GM19324 (cell line): Measurements from ENCODE around the gene SCT.

Experiments
- ATAC-seq: cut with Tn5 transposase; IDR thresholded peaks from one replicate; pipeline ENCODE4 v1.9.1; 2021; ENCODE audit warnings: mild to moderate bottlenecking, moderate library complexity; ENCODE audit not compliant: unreplicated experiment, low FRiP score

Gene SCT

GRCh38 chr11:645536-645935 is 18.6 kb upstream of the SCT start:
- no peak for ATAC-seq

DNA sequence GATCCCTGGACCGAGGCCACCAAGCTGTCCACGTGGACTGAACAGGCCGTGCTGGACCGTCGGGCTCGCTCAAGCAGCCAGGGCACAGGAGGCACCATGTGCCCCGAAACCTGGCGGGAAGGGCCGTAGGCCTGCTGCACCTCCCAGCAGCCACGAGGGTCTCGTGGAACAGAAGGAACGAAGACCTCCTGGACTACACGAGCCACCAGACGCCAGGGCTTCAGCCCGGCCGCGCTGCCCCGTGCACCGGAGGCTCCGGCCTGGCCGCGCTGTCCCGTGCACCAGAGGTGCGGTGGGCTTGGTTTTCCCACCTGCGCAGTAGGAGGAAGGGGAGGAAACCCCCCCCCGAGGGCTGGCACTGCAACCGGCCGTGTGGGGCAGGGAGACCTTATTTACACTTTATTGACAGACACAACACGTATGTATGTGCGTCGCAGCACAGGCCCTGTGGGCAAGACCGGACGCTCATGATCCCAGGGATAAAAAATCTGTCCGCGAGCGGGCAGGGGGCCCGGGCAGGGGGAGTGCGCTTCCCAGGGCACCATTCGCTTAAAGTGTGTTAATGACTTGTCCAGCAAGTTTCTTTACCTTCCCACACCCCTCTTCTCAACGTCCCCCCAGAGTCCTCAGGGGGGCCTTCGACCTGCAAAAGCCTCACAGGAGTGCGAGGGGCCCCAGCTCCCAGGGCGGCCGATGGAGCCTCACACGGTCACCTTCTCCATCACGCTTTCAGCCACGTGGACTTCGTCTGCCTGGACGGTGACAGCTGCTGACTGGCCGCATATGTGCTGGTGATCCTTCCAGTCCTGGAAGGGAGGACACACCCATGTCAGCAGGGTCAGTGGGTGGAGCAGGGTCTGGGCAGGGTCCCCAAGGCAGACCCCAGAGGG is 17.1 kb upstream of the SCT start:
- no peak for ATAC-seq

- no peak for ATAC-seq
Measured at GRCh38 chr11:643366-643765, 16.4 kb upstream of the SCT start.

GRCh38 chr11:641806-642370 is 14.9 kb upstream of the SCT start:
- no peak for ATAC-seq

DNA sequence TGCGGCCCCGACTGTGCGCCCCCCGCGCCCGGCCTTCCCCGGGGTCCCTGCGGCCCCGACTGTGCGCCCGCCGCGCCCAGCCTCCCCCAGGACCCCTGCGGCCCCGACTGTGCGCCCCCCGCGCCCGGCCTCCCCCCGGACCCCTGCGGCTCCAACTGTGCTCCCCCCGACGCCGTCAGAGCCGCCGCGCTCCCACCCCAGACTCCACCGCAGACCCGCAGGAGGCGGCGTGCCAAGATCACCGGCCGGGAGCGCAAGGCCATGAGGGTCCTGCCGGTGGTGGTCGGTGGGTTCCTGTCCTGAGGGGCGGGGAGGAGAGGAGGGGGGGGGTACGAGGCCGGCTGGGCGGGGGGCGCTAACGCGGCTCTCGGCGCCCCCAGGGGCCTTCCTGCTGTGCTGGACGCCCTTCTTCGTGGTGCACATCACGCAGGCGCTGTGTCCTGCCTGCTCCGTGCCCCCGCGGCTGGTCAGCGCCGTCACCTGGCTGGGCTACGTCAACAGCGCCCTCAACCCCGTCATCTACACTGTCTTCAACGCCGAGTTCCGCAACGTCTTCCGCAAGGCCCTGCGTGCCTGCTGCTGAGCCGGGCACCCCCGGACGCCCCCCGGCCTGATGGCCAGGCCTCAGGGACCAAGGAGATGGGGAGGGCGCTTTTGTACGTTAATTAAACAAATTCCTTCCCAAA is 13.2 kb upstream of the SCT start:
- ATAC-seq, result no peak

DNA sequence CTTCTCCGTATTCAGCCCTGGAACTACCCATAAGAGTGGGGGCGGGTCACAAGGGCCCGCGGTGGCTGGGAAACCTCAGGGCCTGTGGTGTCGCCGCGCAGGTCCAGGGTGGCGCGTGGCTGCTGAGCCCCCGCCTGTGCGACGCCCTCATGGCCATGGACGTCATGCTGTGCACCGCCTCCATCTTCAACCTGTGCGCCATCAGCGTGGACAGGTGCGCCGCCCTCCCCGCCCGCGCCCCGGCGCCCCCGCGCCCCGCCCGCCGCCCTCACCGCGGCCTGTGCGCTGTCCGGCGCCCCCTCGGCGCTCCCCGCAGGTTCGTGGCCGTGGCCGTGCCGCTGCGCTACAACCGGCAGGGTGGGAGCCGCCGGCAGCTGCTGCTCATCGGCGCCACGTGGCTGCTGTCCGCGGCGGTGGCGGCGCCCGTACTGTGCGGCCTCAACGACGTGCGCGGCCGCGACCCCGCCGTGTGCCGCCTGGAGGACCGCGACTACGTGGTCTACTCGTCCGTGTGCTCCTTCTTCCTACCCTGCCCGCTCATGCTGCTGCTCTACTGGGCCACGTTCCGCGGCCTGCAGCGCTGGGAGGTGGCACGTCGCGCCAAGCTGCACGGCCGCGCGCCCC is 12.5 kb upstream of the SCT start:
- ATAC-seq, result no peak

GRCh38 chr11:638631-639331 is 11.8 kb upstream of the SCT start:
- ATAC-seq, result no peak

DNA sequence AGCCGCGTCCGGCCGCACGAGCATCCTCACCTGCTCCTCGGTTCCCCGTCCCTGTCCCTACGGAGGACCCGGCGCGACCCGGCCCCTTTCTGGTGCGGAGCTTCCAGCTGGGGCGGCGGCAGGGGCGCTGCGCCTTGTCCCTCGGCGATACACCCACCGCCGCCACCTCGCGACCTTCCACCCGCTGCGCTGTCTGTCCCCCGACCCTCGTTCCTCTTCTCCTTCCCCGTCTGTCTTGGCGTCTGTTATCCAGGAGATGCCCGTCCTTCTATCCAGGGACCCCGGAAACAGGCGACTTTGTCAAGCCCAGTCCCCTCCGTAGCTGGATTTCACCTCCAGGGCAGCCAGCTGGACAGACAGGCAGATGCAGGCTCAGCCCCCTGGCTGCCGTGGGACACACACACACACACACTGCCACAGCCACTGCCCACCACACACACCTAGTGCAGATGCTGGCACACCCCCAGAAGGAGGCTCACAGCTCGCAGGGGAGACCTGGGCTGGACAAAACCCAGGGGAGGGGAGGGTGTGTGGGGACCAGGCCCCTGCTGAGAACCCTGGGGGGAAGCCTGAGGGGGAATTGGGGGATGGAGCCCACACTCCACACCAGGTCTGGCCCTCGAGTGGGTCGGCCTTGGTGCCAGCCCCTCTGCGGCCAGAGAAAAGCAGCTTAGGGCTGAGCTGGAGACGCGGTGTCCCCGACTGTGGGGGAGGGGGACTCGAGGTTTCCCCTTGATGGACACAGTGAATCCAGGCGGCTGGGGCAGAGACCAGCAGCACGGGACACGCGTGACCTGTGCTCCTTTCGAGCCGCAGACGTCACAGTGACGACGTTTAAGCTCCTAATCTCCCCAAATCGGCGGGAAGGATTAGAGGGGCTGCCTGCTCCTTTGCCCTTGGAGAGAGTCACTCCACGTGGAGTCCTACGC is 10.9 kb upstream of the SCT start:
- ATAC-seq, result no peak

DNA sequence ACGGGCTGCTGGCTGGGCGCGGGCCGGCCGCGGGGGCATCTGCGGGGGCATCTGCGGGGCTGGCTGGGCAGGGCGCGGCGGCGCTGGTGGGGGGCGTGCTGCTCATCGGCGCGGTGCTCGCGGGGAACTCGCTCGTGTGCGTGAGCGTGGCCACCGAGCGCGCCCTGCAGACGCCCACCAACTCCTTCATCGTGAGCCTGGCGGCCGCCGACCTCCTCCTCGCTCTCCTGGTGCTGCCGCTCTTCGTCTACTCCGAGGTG is 10.3 kb upstream of the SCT start:
- ATAC-seq, result no peak

DNA sequence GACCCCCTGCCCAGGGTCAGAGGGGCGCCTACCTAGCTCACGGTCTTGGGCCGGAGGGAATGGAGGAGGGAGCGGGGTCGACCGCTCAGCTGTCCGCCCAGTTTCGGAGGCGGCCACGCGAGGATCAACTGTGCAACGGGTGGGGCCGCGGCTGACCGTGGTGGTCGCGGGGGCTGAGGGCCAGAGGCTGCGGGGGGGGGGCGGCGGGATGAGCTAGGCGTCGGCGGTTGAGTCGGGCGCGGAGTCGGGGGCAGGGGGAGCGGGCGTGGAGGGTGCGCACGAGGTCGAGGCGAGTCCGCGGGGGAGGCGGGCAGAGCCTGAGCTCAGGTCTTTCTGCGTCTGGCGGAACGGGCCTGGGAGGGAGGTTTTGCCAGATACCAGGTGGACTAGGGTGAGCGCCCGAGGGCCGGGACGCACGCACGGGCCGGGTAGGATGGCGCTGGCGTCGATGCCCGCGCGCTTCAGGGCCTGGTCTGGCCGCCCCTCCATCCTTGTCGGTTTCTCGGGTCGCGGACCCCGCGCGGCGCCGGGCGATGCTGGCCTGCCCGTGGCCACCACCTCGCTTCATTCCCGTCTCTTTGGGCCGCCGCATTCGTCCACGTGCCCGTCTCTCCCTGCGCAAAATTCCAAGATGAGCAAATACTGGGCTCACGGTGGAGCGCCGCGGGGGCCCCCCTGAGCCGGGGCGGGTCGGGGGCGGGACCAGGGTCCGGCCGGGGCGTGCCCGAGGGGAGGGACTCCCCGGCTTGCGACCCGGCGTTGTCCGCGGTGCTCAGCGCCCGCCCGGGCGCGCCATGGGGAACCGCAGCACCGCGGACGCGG is 9.7 kb upstream of the SCT start, which contains the start of gene DRD4:
DRD4 (plus strand) TSS at position 759 of the 822 bp plus-strand sequence; CDS start at position 795, 36 bp downstream.
- no peak for ATAC-seq

DNA sequence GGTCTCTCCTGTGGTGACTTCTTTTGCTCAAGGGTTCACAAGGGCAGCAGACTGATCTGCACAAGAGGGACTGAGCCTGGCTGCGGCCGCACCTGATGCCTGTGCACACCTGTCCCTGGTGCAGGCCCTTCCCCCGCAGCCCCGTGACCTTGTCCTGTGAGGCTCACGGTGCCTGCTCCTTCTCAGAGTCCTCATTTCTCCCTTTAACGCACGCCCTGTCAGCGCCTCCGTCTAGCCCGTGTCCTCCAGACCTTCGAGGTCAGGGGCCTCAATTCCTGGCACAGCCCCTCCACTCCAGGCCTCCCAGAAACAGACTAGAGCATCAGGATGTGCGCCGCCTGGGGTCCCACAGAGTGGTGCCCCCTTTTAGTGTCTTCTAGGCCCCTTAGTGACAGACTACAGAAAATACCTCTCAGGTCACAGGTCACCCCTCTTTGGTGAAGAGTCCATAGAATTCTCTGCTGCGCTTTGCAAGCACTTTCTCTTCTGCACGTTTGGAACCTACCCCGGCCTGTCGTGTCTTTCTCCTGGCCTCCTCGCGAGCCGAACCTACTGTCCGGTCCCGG is 9.0 kb upstream of the SCT start:
- ATAC-seq, result no peak

- ATAC-seq, result no peak
Measured at GRCh38 chr11:630871-631270, 3.9 kb upstream of the SCT start.

DNA sequence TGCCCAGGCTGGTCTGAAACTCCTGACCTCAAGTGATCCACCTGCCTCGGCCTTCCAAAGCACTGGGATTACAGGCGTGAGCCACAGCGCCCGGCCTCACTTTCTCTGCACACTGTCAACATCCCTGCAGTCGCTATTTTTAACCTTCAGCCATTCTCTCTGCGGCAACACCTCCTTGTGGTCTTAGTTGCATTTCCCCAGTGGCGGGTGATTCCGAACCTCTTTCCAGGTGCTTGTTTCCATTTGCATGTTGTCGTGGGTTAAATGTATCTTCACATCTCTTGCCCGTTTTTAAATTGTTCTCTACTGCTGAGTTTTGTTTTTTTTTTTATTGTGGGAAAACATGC is 2.2 kb upstream of the SCT start:
- no peak for ATAC-seq

DNA sequence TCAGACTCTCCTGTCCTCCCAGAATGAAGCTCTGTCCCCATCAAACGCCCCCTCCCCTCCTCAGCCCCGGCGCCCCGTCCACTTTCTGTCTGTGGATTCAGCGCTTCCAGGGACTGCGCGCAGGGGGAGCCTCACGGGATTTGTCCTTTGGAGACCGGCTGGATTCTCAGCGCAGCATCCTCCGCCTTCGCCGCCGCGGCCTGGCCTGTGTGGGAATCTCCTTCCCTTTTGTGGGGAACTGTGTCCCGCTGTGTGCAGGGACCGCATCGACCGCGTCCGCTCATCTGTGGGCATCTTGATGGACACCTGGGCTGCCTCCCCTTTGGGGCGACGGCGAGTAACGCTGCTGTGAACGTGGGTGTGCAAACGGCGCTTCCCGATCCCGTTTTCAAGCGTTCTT is 1.1 kb upstream of the SCT start:
- ATAC-seq, result no peak

GRCh38 chr11:627308-627576 is 261 bp upstream of the SCT start:
- ATAC-seq, result no peak

- no peak for ATAC-seq
Measured at GRCh38 chr11:625636-626268, 1.2 kb downstream of the SCT start.

- ATAC-seq, result no peak
Measured at GRCh38 chr11:624705-625635, 2.0 kb downstream of the SCT start, which contains the start of gene CDHR5. CDHR5 (minus strand) TSS chr11:624955; CDS start chr11:624902, 53 bp downstream.
